GM20000 (cell line): ENCODE data around the gene HSD17B14.

Experiments used
- DNase-seq: peaks from one replicate; pipeline ENCODE4 v3.0.0; 2012; ENCODE audit warnings: low spot score
- TF ChIP-seq, protein P1 (sequence below): IDR thresholded peaks from 2 replicates; pipeline ENCODE4 v1.5.1; 2012; ENCODE audit warnings: mild to moderate bottlenecking, control low read depth; ENCODE audit errors: extremely low read depth, missing control alignments

HSD17B14 gene

DNA sequence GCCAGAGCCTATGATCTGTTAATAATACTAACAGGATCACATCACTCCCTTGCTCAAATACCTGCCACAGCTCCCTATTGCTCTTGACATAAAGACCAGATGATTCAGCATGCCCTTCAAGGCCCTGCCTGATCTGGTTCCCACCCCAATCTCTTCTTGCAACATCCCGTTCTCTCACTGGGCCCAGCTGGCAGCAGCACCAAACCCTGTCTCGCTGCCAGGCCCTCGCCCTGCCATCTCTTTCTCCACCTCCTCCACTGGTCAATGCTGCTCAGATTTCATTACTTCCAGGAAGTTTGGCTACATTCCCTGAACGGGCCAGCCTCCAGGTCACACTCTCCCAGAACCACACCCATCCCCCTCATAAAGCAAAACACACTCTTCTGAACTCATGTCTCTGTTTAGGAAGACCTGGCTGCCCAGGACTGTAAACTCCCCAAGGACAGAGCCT lies 16.9 kb downstream of the HSD17B14 start:
- TF ChIP-seq, protein P1, sequence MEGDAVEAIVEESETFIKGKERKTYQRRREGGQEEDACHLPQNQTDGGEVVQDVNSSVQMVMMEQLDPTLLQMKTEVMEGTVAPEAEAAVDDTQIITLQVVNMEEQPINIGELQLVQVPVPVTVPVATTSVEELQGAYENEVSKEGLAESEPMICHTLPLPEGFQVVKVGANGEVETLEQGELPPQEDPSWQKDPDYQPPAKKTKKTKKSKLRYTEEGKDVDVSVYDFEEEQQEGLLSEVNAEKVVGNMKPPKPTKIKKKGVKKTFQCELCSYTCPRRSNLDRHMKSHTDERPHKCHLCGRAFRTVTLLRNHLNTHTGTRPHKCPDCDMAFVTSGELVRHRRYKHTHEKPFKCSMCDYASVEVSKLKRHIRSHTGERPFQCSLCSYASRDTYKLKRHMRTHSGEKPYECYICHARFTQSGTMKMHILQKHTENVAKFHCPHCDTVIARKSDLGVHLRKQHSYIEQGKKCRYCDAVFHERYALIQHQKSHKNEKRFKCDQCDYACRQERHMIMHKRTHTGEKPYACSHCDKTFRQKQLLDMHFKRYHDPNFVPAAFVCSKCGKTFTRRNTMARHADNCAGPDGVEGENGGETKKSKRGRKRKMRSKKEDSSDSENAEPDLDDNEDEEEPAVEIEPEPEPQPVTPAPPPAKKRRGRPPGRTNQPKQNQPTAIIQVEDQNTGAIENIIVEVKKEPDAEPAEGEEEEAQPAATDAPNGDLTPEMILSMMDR, result no peak
- DNase-seq, result no peak

DNA sequence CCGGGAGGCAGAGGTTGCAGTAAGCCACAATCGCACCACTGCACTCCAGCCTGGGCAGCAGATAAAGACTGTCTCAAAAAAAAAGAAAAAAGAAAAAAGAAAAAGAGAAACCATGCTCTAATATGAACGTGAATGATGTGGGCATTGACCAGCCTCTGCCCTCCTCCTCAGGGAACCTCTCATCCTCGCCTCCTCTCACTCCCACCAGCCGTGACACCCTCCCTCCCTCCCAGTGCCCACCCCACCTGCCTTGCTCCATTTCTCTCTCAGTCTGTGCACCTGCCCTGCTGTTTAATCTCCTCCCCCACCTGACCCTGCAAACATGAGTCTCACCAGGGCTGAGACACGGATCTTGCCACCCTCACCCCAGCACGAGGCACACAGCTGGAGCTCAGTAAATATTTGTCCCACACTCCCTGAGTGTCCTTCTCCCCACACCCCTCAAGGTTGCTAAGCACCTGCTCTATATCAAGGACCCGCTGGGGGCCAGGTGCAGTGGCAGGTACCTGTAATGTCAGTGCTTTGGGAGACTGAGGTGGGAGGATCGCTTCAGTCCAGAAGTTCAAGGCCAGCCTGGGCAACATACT lies 18.0 kb downstream of the HSD17B14 start:
- DNase-seq, result no peak
- TF ChIP-seq, protein P1, result no peak

DNA sequence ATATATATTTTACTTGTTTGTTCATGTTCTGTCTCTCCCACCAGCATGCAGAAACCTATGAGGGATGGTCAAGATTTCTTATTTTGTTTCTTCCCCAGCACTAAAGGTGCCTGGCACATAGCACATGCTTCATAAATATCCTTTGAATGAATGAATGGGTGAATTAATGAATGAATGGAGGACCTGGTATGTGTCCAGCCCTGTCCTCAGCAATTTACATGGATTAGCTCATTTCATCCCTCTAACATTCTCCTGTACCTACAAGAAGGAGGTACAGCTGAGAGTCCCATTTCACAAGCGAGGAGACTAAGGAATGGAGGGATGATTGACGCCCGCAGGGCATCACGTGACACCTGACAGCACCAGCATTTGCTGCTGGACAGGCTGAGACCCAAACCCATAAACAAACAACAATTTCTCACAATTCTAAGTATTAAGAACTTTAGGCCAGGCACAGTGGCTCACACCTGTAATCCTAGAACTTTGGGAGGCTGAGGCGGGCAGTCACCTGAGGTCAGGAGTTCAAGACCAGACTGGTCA lies 18.6 kb downstream of the HSD17B14 start:
- TF ChIP-seq, protein P1, result no peak
- DNase-seq, result no peak

DNA sequence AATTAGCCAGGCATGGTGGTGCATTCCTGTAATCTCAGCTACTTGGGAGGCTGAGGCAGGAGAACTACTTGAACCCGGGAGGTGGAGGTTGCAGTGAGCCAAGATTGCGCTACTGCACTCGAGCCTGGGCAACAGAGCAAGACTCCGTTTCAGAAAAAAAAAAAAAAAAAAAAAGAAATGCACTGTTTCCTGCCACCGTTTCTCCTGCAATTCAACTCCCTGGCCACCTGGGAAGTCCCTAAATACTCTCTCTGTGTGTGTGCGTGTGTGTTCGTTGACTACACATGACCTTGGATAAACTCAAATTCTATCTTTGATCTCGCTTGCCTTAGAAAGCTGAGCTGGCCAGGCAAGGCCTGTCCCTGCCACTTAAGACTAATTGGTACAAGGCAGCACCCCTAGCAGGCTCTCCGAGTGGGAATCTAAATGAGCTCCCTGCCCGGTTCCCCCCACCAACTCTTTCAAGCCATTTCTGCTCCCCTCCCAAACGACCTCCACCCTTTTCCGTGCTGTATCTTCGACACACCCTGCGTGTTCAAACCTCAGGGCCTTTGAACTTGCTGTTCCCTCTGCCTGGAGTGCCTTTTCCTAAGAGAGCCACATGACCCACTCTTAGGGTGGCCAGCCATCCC lies 20.3 kb downstream of the HSD17B14 start:
- peak; percentile 47 for DNase-seq
- TF ChIP-seq, protein P1, result no peak

DNA sequence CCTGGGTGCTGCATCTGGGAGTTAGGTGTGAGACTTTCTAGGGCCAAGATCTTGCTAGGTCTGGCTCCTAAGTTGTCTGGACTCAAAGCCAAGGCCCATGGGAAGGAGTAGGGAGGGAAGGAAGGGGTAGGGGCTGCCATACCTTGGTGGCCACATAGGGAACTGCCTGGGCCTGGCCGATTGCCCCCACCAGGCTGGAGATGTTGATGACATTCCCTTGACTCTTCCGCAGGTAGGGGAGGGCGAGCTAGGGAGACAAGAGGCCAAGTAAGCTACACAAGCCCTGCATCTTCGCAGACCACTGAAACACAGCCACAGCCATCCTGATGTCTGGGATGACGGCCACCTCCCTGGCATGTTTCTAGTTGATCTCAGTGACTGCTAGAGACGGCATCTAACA lies 21.4 kb downstream of the HSD17B14 start:
- TF ChIP-seq, protein P1, result no peak
- DNase-seq, result no peak

DNA sequence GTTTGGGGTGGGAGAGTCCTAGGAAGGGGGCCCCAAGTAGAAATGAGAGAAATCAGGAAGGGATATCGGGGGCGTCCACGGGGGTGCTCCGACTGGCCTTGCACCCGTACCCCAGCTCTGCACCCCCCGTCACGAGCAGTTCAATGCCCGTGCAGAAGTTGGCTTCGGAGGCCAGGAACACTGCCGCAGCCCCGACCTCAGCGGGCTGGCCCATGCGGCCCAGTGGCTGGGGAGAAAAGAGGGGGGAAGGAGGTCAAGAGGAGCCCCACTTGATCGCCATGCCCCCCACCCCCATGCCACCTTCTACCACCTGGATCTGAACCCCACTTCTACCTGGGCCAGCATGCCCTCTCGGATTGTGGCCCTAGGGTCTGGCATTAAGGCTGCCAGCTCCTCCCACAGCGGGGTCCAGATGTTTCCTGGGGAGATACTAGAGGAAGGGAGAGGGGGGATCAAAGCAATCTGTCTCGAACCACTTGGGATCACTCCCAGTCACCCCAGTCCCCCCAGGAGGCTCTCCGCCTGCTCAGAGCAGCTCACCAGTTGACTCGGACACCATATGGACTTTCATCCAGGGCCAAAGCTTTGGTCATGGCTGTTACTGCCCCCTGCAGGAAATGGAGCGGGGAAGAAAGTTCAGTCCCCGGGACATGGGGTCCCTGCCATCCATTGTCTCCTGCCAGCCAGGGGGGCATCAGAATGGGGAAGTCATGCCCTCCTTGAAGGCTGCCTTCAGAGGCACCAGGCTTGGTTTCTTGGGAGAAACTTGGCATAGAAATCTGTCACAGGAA lies 23.0 kb downstream of the HSD17B14 start:
- TF ChIP-seq, protein P1, result no peak
- DNase-seq, result peak; percentile 7
